Measurements from ENCODE around the gene NF1.

NF1 gene

GRCh38 chr17:31418773-31419350 is 324.1 kb downstream of the NF1 start:
- DNase-seq (ENCODE audit: low read depth in 2 of 3, low spot score in 1 of 3): no peak

GRCh38 chr17:31422443-31422842 is 327.7 kb downstream of the NF1 start:
- DNase-seq (ENCODE audit: low read depth in 2 of 3, low spot score in 1 of 3): no peak

- no peak for DNase-seq (ENCODE audit: low read depth in 2 of 3, low spot score in 1 of 3)
These were observed 330.1 kb downstream of the NF1 start for GRCh38 chr17:31424944-31425281.

GRCh38 chr17:31425282-31426040 is 330.7 kb downstream of the NF1 start:
- no peak for DNase-seq (ENCODE audit: low read depth in 2 of 3, low spot score in 1 of 3)
